ENCODE results near the gene PRDM10.
"Not testable (repeated sequence)": the region's sequence is repeated elsewhere in the genome, so short reads cannot be mapped to it uniquely, and the experiment has no call there.

PRDM10 gene

DNA sequence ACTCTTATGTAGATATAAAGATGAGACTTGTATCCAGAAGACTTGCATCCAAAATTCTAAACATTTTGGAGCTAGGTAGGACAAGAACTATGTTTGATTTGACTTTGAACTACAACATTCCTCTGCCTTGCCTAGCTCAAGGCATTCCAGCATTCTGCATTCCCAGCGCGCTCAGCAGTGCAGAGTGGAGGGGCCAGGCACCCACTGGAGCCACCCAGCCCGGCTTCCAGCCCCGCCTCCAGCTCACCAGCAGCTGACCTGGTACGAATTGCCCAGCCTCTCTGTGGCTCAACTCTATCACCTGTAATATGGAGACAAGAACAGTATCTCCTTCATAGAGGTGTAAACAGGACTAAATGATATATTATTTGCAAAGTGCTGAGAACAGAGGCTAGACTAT, 28.8 kb downstream of the PRDM10 start:
- peaks cover 16% of the 10 kb centered on the region for H3K4me1 ChIP-seq (ENCODE audit: control insufficient read depth, low read depth, low read length)
- H3K9me3 ChIP-seq (ENCODE audit: control insufficient read depth, low read depth, low read length): no peaks in the 10 kb centered on the region
- H3K27me3 ChIP-seq (ENCODE audit: control insufficient read depth, insufficient read depth, low read length): no peaks in the 10 kb centered on the region
- H3K36me3 ChIP-seq (ENCODE audit: control insufficient read depth, low read depth, low read length): no peaks in the 10 kb centered on the region
- H3K4me3 ChIP-seq (ENCODE audit: low read length): no peak overlapping the region
- H3K27ac ChIP-seq (ENCODE audit: low read length): no peak overlapping the region
- no peak overlapping the region for H3K9ac ChIP-seq (ENCODE audit: low read length)

DNA sequence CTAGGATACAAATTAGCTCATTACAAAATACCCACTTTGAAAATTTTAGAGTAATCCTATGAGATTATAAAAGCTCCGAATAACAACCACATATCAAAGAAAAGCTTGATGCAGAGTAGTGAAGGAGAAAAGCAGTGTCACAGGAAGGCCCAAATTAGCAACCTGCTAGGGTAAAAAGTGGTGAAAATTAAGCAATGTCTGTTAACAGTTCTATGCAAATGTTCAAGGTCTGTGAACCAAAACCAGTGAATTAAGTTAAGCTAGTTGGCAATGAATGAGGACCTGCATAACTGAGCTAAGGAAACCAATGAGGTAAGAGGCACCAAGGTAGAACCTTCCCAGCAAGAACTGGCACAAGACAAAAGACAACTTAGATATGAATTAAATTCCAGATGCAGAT, 29.6 kb downstream of the PRDM10 start:
- Histone ChIP-seq H3K4me1 (ENCODE audit: control insufficient read depth, low read depth, low read length) (peaks cover 16% of the 10 kb centered on the region), H3K27me3 (ENCODE audit: control insufficient read depth, insufficient read depth, low read length) (no peaks in the 10 kb centered on the region), H3K36me3 (ENCODE audit: control insufficient read depth, low read depth, low read length) (no peaks in the 10 kb centered on the region), H3K4me3 (ENCODE audit: low read length) (no peak overlapping the region), H3K9me3 (ENCODE audit: control insufficient read depth, low read depth, low read length) (no peaks in the 10 kb centered on the region), H3K9ac (ENCODE audit: low read length) (no peak overlapping the region), H3K27ac (ENCODE audit: low read length) (no peak overlapping the region)

DNA sequence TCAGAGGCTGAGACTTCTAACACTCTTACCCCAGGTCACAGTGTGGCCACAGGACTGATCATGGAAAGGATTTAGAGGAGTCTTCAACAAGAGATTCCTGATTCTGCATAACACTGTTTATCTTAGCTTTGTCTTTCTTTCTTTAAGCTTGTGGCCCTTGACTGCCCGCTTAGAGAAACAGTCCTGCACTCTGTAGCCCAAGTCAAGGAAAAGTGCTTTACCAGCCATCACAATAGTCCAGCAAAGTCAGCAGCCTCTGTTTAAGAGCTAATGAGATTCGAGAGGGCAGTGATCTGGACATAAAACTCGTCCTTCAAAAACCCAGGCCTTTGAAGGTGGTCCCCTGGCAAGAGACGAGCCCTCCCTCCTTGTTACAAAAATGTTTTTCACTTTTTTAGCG, 30.0 kb downstream of the PRDM10 start:
- Histone ChIP-seq H3K9ac (ENCODE audit: low read length) (no peak overlapping the region), H3K4me1 (ENCODE audit: control insufficient read depth, low read depth, low read length) (peaks cover 16% of the 10 kb centered on the region)

GRCh38 chr11:129971856-129972255, 30.8 kb downstream of the PRDM10 start:
- H3K4me1 ChIP-seq (ENCODE audit: control insufficient read depth, low read depth, low read length): peaks cover 16% of the 10 kb centered on the region
- H3K9me3 ChIP-seq (ENCODE audit: control insufficient read depth, low read depth, low read length); H3K27ac ChIP-seq (ENCODE audit: low read length); H3K9ac ChIP-seq (ENCODE audit: low read length); H3K36me3 ChIP-seq (ENCODE audit: control insufficient read depth, low read depth, low read length); H3K27me3 ChIP-seq (ENCODE audit: control insufficient read depth, insufficient read depth, low read length); H3K4me3 ChIP-seq (ENCODE audit: low read length): not testable (repeated sequence)

More for the DNA sequence above, 30.0 kb downstream of the PRDM10 start:
- H3K27me3 ChIP-seq (ENCODE audit: control insufficient read depth, insufficient read depth, low read length): no peaks in the 10 kb centered on the region
- no peak overlapping the region for H3K27ac ChIP-seq (ENCODE audit: low read length)
- no peaks in the 10 kb centered on the region for H3K36me3 ChIP-seq (ENCODE audit: control insufficient read depth, low read depth, low read length)
- no peak overlapping the region for H3K4me3 ChIP-seq (ENCODE audit: low read length)
- no peaks in the 10 kb centered on the region for H3K9me3 ChIP-seq (ENCODE audit: control insufficient read depth, low read depth, low read length)

GRCh38 chr11:129969920-129970319, 32.7 kb downstream of the PRDM10 start:
- Histone ChIP-seq H3K27me3 (ENCODE audit: control insufficient read depth, insufficient read depth, low read length) (no peaks in the 10 kb centered on the region), H3K4me1 (ENCODE audit: control insufficient read depth, low read depth, low read length) (peaks cover 16% of the 10 kb centered on the region), H3K27ac (ENCODE audit: low read length) (no peak overlapping the region), H3K9me3 (ENCODE audit: control insufficient read depth, low read depth, low read length) (no peaks in the 10 kb centered on the region), H3K4me3 (ENCODE audit: low read length) (no peak overlapping the region), H3K9ac (ENCODE audit: low read length) (no peak overlapping the region), H3K36me3 (ENCODE audit: control insufficient read depth, low read depth, low read length) (no peaks in the 10 kb centered on the region)

DNA sequence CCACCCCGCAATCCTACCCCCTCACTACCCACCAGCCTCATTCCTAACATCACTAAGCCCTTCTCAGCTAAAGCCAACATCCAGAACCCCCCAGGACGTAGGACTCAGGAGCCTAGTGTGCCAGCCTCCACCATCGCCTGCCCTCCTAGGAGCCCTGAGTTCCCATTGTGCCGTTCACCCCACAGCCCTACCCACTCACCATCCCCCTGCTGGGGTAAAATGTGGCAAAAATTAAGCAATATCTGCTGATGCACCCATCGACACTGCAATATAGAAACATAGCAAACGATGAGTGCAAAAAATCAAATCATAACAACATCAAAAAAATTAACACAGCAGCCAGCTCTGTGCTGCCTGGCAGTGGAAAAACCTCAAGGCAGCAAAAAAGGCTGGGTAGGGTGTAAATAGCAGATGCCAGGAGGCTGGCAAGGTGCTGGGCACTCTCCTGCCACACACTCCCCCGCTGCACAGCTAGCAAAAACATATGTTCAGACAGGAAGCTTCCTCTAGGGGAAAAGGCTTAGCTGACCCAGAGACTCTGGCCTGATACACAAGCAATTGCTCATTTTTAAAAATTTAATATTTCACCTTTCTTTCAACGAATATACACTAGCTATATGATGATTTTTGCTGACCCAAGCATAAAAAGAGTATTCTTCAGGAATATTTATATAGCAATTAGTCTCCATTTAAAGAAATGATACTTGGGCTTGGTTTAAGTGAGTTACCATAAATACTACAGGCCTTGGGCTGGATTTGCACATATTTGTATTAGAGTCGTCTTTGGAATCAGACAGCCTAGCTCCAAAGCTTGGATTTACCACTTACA, 33.8 kb downstream of the PRDM10 start:
- Histone ChIP-seq H3K27ac (ENCODE audit: low read length) (no peak overlapping the region), H3K27me3 (ENCODE audit: control insufficient read depth, insufficient read depth, low read length) (no peaks in the 10 kb centered on the region), H3K9ac (ENCODE audit: low read length) (no peak overlapping the region), H3K4me3 (ENCODE audit: low read length) (no peak overlapping the region), H3K9me3 (ENCODE audit: control insufficient read depth, low read depth, low read length) (no peaks in the 10 kb centered on the region), H3K4me1 (ENCODE audit: control insufficient read depth, low read depth, low read length) (peaks cover 11% of the 10 kb centered on the region), H3K36me3 (ENCODE audit: control insufficient read depth, low read depth, low read length) (no peaks in the 10 kb centered on the region)

DNA sequence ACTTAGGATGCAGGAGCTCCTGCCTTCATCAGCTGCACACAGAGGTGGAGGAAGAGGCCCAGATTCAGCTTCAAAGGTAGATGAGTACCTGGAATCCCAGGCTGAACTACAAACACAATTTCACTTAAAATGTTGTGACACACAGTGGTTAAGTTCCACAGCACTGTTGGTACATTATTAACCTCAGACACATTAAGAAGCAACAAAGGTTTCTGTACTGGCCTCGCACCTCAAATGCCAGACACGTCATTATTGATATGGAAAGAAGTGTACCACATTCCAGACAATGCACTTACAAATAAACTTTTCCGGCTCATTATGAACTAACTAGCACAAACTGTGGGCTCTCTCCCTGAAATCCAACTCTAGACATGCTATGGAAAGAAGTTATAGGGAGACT, 34.6 kb downstream of the PRDM10 start:
- Histone ChIP-seq H3K4me3 (ENCODE audit: low read length) (no peak overlapping the region), H3K9ac (ENCODE audit: low read length) (no peak overlapping the region), H3K36me3 (ENCODE audit: control insufficient read depth, low read depth, low read length) (no peaks in the 10 kb centered on the region), H3K4me1 (ENCODE audit: control insufficient read depth, low read depth, low read length) (peaks cover 4% of the 10 kb centered on the region), H3K9me3 (ENCODE audit: control insufficient read depth, low read depth, low read length) (no peaks in the 10 kb centered on the region), H3K27me3 (ENCODE audit: control insufficient read depth, insufficient read depth, low read length) (no peaks in the 10 kb centered on the region), H3K27ac (ENCODE audit: low read length) (no peak overlapping the region)

- no peaks in the 10 kb centered on the region for H3K4me1 ChIP-seq (ENCODE audit: control insufficient read depth, low read depth, low read length)
- H3K36me3 ChIP-seq (ENCODE audit: control insufficient read depth, low read depth, low read length): no peaks in the 10 kb centered on the region
- no peaks in the 10 kb centered on the region for H3K9me3 ChIP-seq (ENCODE audit: control insufficient read depth, low read depth, low read length)
- no peak overlapping the region for H3K9ac ChIP-seq (ENCODE audit: low read length)
- H3K27me3 ChIP-seq (ENCODE audit: control insufficient read depth, insufficient read depth, low read length): no peaks in the 10 kb centered on the region
- H3K4me3 ChIP-seq (ENCODE audit: low read length): no peak overlapping the region
- no peak overlapping the region for H3K27ac ChIP-seq (ENCODE audit: low read length)
Measured at GRCh38 chr11:129965248-129965647, 37.4 kb downstream of the PRDM10 start.

DNA sequence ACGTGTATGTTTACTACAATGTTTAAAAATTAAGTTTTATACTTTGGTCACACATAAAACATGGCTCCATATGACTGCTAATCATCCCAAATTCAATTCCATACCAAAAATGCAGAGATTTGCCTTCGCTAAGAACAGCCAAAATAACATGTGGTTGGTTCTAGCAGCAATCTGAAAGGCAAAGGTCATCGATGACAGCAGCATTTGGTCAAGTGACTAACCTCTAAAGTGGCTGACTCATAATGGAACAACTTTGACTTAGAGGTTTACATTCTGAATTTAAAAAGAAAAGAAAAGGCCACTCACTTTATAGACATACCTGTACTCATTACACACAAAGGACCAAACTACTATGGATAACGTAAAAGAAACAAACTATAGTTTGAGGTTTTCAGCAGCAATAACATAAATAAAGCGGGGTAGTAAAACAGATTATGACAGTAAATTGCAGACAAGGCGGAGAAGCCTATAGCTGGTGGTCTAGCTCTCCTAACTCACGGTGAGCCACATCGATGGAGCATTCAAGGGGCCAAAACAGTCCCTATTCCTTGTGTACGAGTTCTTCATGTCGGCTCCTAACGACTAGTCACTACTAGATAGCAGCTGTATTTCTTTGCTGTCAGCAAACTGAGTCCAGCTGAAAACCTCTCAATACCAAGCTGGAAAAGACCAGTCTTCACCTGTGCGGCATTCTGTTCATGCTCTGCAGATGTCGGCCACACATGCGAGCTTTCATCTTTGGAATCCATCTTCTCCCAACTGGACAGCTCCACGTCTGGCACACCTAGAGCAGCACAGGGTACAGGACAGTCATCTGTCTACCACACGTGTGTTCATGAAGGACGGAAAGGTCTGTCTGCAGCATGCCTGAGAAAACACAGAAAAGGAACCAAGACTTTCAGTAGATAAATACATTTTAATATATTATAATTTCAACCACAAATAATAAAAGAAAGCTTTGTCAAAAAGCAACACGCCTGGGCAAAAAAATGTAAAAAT, 42.1 kb downstream of the PRDM10 start:
- H3K27ac ChIP-seq (ENCODE audit: low read length): no peak overlapping the region
- no peaks in the 10 kb centered on the region for H3K9me3 ChIP-seq (ENCODE audit: control insufficient read depth, low read depth, low read length)
- H3K27me3 ChIP-seq (ENCODE audit: control insufficient read depth, insufficient read depth, low read length): no peaks in the 10 kb centered on the region
- no peak overlapping the region for H3K9ac ChIP-seq (ENCODE audit: low read length)
- H3K4me1 ChIP-seq (ENCODE audit: control insufficient read depth, low read depth, low read length): no peaks in the 10 kb centered on the region
- H3K36me3 ChIP-seq (ENCODE audit: control insufficient read depth, low read depth, low read length): peaks cover 11% of the 10 kb centered on the region
- H3K4me3 ChIP-seq (ENCODE audit: low read length): no peak overlapping the region

GRCh38 chr11:129959687-129960086, 42.9 kb downstream of the PRDM10 start:
- Histone ChIP-seq H3K4me3 (ENCODE audit: low read length) (no peak overlapping the region), H3K9me3 (ENCODE audit: control insufficient read depth, low read depth, low read length) (no peaks in the 10 kb centered on the region), H3K27me3 (ENCODE audit: control insufficient read depth, insufficient read depth, low read length) (no peaks in the 10 kb centered on the region), H3K9ac (ENCODE audit: low read length) (no peak overlapping the region), H3K4me1 (ENCODE audit: control insufficient read depth, low read depth, low read length) (no peaks in the 10 kb centered on the region), H3K36me3 (ENCODE audit: control insufficient read depth, low read depth, low read length) (peaks cover 14% of the 10 kb centered on the region), H3K27ac (ENCODE audit: low read length) (no peak overlapping the region)

DNA sequence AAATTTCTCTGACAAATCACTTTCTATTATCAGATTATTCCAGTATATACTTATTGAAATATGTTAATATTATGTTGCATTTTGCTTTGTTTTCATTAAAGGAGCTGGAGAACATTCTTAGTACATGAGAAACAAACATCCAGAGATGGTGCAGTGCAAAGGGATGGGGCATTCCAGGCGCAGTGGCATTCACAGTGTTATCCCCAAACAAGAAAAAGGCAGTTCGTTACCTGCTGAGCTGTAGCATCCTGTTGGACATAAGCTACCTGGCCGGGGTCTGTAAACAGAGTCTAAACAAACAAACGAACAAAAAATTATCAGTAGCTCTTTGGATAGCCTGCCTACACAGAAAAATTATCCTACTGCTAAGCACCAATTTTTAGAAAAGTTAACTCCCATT, 47.4 kb downstream of the PRDM10 start:
- H3K4me1 ChIP-seq (ENCODE audit: control insufficient read depth, low read depth, low read length): no peaks in the 10 kb centered on the region
- H3K27me3 ChIP-seq (ENCODE audit: control insufficient read depth, insufficient read depth, low read length): no peaks in the 10 kb centered on the region
- H3K27ac ChIP-seq (ENCODE audit: low read length): no peak overlapping the region
- H3K9me3 ChIP-seq (ENCODE audit: control insufficient read depth, low read depth, low read length): no peaks in the 10 kb centered on the region
- H3K36me3 ChIP-seq (ENCODE audit: control insufficient read depth, low read depth, low read length): peaks cover 15% of the 10 kb centered on the region
- H3K9ac ChIP-seq (ENCODE audit: low read length): no peak overlapping the region
- H3K4me3 ChIP-seq (ENCODE audit: low read length): no peak overlapping the region
